DOHH2 (cell line): Measurements from ENCODE around the gene RNF181.

Experiments used
- CTCF ChIP-seq: fragments of 200-600 bp; sonication (generic); IDR thresholded peaks from one replicate; pipeline ENCODE4 v1.5.1; 2014; ENCODE audit warnings: antibody characterized with exemption, mild to moderate bottlenecking, low read depth, low read length; ENCODE audit not compliant: poor library complexity, severe bottlenecking
- EZH2phosphoT487 ChIP-seq: fragments of 200-600 bp; sonication (generic); IDR thresholded peaks from 2 replicates; pipeline ENCODE4 v1.6.1; 2017; ENCODE audit warnings: borderline replicate concordance, mild to moderate bottlenecking, antibody characterized with exemption, low read length, moderate library complexity, mixed read lengths

- TF ChIP-seq EZH2phosphoT487 = no peak
- no peak for TF ChIP-seq CTCF
Observed at GRCh38 chr2:85593023-85593422, 2.5 kb upstream of the RNF181 start.
